HG03196 (cell line): ENCODE data around the gene APLP1.
"Not testable (repeated sequence)": the region's sequence is repeated elsewhere in the genome, so short reads cannot be mapped to it uniquely, and the experiment has no call there.

Experiments
- ATAC-seq: cut with Tn5 transposase; IDR thresholded peaks from one replicate; pipeline ENCODE4 v1.9.1; 2021; ENCODE audit not compliant: unreplicated experiment

Gene APLP1

GRCh38 chr19:35882114-35882832, 13.9 kb downstream of the APLP1 start:
- ATAC-seq: no peak

GRCh38 chr19:35883882-35884281, 15.5 kb downstream of the APLP1 start:
- ATAC-seq: no peak

DNA sequence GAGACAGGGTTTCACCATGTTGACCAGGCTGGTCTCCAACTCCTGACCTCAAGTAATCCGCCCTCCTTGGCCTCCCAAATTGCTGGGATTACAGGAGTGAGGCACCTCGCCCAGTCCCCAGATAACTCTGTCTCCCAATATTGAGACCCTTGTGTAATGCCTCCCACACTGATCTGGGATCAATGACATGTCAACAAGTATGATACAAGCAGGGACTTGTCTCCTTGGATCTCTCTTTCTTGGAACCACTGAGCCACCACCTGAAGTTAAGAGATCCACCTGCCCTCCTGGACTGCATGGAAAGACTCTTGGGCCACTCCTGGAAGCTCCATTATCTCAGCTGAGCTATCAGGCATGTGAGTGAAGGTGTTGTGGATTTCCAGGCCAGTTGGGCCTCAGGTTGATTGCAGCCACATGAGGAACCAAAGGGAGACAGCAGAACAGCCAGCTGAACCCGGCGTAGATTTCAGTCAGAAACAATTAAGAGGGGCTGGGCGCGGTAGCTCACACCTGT, 16.9 kb downstream of the APLP1 start:
- ATAC-seq: no peak

DNA sequence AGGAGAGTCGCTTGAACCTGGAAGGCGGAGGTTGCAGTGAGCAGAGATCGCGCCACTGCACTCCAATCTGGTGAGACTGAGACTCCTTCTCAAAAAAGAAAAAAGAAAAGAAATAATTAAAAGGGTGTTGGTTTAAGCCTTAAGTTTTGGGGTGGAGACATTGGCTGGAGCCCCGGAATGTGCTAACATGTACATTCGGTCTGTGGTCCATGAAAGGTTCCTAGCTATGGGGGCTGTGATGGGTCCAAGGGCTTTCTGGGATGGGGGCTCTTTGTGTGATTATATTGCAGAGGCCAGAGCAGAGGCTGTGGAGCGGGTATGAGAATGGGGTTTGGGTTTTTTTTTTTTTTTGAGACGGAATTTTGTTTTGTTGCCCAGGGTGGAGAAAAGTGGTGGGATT, 17.5 kb downstream of the APLP1 start:
- ATAC-seq: no peak

DNA sequence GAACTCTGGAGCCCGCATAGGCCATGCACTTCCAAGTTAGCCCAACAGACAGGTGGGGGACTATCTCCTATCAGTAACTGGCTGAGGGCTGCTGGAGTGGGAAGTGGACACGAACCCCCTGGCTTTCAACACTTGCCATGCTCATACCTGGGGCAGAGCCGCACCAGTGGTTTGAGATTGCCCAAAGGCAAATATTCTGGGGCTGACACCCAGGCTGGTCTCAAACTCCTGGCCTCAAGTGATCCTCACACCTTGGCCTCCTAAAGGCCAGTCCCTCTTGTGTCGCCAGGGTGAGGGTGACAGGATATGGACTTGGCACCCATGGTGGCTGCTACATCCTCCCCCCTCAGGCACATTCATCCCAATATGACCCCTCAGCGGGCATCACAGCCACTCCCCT, 18.8 kb downstream of the APLP1 start:
- no peak for ATAC-seq

DNA sequence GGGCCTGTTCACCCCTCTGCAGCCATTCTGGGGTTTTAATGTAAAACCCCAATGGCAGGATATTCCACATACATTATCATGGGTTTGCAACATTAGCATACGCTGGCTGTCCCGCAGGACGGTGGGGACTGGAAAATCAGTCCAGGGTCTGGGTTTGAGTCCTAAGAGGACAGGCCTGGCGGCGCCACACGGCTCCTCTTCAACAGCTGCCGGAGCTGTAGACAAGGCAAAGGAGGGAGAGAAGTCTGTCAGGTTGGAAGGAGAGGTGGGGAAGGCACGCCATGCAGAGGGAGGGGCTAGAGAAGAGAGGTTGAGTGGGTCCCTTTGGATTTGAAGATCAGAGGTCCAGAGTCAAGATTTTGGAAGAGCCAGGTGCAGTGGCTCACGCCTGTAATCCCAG, 20.0 kb downstream of the APLP1 start:
- ATAC-seq: no peak

GRCh38 chr19:35889370-35890112, 21.2 kb downstream of the APLP1 start:
- ATAC-seq: no peak

DNA sequence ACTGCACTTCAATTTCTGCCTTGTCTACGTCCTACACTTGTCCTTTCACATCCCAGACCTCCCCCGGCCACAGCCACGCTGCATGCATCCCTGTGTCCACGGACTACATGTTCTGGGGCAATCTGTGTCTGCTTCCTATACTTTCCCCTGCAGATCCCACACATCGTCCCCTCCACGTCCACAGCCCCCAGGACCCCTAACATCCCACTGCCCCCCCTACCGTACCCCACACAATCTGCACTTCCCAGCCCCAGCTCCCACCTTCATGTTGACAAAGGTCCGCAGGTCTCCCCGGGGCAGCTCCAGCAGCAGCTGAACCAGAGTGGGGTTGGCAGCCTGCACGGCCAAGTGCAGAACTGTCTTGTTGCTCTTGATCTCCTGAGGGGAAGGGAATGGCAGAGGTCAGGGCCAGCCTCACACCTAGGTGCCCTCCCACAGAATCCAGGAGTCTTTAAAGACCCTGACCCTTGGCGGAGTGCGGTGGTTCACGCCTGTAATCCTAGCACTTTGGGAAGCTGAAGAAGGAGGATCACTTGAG, 21.8 kb downstream of the APLP1 start:
- ATAC-seq: no peak

DNA sequence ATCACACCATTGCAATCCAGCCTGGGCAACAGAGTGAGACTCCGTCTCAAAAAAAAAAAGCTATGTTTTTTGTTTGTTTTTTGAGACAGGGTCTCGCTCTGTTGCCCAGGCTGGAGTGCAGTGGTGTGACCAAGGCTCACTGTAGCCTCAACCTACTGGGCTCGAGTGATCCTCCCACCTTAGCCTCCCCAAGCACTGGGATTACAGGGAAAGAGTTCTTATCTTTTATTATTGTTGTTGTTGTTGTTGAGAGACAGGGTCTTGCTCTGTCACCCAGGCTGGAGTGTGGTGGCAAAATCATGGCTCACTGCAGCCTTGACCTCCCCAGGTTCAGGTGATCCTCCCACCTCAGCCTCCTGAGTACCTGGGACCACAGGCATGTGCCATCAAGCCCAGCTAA, 23.4 kb downstream of the APLP1 start:
- ATAC-seq: not testable (repeated sequence)

DNA sequence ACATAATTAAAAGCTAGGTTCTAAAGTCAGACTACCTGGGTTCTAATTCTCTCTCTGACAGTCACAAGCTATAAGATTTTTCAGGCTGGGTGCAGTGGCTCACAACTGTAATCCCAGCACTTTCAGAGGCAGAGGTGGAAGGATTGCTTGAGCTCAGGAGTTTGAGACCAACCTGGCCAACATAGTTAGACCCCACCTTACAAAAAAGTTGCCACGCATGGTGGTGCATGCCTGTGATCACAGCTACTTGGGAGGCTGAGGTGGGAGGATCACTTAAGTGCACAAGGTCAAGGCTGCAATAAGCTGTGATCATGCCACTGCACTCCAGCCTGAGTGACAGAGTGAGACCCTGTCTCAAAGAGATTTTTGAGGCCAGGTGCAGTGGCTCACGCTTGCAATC, 26.0 kb downstream of the APLP1 start:
- no peak for ATAC-seq

DNA sequence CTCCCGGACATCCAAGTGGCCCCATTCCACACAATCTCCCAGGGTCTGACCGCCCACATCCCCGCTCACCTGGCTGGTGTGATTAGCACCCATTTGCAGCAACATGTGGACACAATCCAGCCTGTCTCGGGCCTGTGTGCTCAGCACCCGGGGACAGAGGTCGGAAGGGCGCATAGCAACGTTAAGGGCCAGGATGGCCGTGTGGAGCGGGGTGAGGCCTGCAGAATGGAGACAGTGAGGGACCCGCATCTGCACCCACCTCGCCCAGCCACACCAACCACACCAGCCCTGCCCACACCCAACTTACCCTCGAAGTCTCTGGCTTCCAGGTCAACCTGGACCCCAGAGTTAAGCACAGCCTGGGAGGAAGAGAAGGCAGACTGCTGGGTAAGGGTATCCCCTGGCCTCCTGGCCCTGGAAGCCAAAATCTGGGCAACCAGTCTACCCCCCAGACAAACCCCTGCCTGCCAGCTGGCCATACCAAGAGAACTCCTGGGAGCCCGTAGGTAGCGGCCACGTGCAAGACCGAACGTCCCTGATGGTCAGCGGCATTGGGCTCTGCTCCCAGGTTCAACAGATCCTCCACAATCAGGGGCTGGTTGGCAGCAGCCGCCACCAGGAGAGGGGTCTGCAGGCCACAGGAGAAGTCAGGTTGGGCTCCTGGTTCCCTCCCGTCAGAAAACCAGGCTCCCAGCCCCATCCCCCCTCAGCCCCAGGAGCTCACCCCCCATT, 27.7 kb downstream of the APLP1 start:
- ATAC-seq: no peak

DNA sequence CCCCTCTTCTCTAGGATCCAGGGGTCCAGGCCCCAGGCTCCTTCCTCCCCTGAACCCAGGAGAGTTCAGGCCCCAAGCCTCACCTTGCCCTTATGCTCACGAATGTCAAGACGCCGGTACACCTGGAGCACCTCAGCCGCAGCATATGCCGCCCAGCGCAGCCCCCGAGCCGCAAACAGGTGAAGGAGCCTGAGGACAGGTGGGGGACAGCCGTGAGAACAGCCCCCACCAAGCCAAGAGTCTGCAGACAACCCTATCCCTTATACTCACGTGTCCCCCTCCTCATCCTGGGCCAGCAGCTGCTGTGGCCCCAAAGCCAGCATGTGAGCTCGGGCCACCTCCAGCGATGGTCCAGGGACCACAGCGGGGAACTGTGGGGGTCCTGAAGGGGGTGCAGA, 28.3 kb downstream of the APLP1 start:
- no peak for ATAC-seq

DNA sequence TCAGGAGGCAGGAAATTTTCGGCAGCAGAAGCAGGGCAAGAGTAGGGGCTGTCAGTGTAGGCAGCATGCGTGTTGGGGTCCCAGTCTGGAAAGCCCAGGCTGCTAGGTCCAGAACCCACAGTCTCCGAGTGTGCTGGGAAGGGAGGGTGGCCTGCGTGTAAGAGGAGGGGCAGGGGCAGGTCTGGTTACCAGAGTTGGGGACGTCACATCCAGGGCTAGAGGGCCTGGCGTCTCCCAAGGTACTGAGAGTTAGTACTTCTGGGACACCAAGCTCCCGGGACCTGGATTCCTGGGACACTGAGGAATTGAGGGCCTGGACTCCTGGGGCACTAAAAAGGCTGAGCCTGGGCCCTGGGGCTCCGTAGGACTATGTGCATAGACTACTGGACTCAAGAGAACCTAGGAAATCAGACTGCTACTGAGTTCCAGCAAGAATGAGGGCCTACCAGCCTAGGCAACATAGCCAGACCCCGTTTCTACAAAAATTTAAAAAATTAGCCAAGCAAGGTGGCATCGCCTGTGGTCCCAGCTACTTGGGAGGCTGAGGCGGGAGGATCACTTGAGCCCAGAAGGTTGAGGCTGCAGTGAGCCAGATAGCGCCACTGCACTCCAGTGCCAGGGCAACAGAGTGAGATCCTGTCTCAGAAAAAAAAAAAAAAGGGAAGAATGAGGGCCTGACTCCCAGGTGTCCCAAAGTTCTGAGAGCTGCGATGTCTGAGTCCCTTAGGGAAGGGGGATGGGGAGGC, 29.5 kb downstream of the APLP1 start:
- no peak for ATAC-seq

GRCh38 chr19:35898499-35898809, 30.1 kb downstream of the APLP1 start:
- ATAC-seq: no peak

GRCh38 chr19:35899547-35900214, 31.3 kb downstream of the APLP1 start:
- peak; percentile 39 for ATAC-seq

GRCh38 chr19:35901055-35901644, 32.8 kb downstream of the APLP1 start:
- ATAC-seq: no peak

DNA sequence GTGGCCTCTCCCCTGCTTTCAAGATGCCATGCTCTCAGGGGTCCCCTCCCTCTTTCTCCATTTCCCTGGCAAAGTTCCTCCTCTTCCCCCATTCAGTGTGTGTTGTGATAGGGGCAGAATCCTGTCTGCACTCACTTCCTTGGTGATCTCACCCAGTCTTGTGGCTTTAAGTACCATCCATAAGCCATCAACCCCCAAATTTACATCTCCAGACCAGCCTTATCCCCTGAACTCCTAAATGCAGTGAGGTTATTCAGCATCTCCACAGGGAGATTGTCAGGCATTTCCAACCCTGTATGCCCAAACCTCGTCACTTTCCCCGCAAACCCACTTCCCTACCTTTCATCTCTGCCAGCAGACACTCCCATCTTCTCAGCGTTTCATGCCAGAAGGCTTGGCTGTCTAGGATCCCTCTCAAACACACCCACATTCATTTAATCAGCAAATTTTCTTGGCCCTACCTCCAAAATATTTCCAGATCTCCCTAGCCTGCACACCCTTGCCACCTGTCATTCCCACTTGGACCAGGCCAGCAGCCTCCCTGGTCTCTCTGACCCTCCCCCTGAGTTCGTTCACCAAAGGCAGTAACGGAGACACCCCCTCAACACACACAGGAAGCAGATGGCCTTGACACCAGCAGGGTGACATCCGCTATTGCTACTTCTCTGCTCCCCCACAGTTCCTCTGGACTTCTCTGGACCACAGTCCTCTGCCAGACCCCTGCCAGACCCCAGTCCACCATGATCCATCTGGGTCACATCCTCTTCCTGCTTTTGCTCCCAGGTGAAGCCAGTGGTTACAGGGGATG, 33.7 kb downstream of the APLP1 start, which contains the start of gene HCST:
Gene HCST (plus strand): TSS at position 676 of the 808 bp plus-strand sequence. CDS start 65 bp downstream, at position 741.
- no peak for ATAC-seq

DNA sequence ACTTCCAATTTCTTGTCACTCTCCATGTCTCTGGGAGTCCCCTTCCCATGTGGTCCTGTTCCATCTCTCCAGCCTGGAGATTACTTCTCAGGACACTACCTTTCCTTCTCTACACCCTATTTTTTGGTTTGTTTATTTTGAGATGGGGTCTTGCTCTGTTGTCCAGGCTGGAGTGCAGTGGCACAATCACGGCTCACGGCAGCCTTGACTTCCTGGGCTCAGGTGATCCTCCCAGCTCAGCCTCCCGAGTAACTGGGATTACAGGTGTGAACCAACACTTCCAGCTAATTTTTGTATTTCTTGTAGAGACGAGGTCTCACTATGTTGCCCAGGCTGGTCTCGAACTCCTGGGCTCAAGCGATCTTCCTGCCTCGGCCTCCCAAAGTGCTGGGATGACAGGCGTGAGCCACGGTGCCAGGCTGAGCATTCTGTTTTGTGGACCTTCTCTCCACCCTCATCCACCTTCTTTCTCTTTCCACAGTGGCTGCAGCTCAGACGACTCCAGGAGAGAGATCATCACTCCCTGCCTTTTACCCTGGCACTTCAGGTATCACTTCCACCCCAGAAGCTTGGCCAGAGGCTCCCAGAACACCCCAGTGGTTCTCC, 34.6 kb downstream of the APLP1 start:
- no peak for ATAC-seq
